T-helper 2 cell treated with Interferon-gamma antibody and Interleukin-4, amounts not matched to agents 100 ng/mL and 5 ng/mL, for 36 hours (primary cell): ENCODE data around the gene DALRD3. TPM values are rescaled to one million over a fixed set of nuclear protein-coding genes. Genes with fewer than 3 reads are reported as not detected.

ENCODE experiments used
- intact Hi-C: fragments of 100-400 bp; cut with micrococcal nuclease; formaldehyde crosslinking; loops from one replicate; pipeline ENCODE4 v1.15.1; 2023
- total RNA-seq: library from RNA; stranded (reverse); gene quantifications from 2 replicates; pipeline ENCODE4 v1.2.3, GENCODE V29; 2022

DALRD3 gene, protein sequence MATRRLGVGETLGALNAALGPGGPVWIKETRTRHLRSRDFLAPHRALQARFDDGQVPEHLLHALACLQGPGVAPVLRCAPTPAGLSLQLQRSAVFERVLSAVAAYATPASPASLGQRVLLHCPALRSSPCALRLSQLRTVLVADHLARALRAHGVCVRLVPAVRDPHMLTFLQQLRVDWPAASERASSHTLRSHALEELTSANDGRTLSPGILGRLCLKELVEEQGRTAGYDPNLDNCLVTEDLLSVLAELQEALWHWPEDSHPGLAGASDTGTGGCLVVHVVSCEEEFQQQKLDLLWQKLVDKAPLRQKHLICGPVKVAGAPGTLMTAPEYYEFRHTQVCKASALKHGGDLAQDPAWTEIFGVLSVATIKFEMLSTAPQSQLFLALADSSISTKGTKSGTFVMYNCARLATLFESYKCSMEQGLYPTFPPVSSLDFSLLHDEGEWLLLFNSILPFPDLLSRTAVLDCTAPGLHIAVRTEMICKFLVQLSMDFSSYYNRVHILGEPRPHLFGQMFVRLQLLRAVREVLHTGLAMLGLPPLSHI
- total RNA-seq = 21.9 and 23.7 TPM in 2 replicates

DNA sequence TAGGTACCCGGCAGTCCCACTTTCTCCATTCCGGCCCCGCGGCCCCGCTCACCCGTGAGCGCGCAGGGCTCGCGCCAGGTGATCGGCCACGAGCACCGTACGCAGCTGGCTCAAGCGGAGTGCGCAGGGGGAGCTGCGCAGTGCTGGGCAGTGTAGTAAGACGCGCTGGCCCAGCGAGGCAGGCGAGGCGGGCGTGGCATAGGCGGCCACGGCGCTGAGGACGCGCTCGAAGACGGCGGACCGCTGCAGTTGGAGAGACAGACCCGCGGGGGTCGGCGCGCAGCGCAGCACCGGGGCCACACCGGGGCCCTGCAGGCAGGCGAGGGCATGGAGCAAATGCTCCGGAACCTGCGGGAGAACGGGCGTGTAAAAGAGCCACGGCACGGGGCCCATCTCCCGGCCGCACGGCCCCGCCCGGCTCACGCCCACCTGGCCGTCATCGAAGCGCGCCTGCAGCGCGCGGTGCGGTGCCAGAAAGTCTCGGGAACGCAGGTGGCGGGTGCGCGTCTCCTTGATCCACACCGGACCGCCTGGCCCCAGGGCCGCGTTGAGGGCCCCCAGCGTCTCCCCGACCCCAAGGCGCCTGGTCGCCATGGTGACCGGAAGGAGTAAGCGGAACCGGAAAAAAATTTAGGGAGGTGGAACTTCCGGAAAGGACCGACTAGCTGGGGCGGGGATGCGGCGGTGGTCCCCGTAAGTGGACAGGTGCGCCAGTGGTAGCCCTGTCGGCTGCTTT is at the start of gene DALRD3:
DALRD3 (minus strand) TSS at position 610 of the 736 bp plus-strand sequence; CDS start at position 594, 16 bp downstream.
- intact Hi-C loops = no loop called here

DNA sequence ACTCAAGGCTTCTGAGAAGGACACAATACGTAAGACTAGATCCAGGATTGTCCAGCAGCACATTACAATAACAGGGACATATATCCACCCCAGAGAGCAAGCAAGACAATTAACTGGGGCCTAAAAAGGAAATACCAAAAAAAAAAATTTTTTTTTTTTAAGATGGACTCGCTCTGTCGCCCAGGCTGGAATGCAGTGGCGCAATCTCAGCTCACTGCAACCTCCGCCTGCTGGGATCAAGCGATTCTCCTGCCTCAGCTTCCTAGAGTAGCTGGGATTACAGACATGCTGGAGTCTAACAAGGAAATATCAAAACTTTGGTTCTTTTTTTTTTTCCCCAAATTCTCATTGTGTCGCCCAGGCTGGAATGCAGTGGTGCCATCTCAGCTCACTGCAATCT is 39.6 kb upstream of the DALRD3 start:
- intact Hi-C loops = no loop called here

GRCh38 chr3:49057268-49057667 is 38.9 kb upstream of the DALRD3 start:
- intact Hi-C loops = no loop called here

GRCh38 chr3:49054344-49054862 is 36.0 kb upstream of the DALRD3 start:
- intact Hi-C loops = no loop called here

GRCh38 chr3:49053543-49053942 is 35.2 kb upstream of the DALRD3 start:
- intact Hi-C loops = no loop called here

GRCh38 chr3:49035281-49035680 is 16.9 kb upstream of the DALRD3 start:
- intact Hi-C loops = no loop called here

DNA sequence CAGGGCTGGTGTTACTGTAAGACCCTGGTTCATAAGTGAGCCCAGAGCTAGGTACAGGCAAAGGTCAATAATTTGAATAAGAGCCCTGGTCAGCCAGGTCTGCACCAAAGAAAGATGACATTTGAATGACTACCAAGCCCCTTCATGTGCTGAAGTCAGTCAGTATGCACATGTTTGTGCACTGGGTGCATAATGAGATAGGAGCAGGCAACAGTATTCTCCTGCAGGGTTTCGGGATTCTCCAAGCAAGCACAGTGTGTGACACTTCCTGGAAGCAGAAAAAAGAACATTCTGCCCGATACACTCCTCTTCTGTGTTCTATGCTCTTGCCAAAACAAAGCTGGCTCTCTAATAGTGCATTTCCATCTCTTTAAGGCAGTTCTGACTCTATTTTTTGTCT is 16.3 kb upstream of the DALRD3 start:
- intact Hi-C loops = no loop called here

DNA sequence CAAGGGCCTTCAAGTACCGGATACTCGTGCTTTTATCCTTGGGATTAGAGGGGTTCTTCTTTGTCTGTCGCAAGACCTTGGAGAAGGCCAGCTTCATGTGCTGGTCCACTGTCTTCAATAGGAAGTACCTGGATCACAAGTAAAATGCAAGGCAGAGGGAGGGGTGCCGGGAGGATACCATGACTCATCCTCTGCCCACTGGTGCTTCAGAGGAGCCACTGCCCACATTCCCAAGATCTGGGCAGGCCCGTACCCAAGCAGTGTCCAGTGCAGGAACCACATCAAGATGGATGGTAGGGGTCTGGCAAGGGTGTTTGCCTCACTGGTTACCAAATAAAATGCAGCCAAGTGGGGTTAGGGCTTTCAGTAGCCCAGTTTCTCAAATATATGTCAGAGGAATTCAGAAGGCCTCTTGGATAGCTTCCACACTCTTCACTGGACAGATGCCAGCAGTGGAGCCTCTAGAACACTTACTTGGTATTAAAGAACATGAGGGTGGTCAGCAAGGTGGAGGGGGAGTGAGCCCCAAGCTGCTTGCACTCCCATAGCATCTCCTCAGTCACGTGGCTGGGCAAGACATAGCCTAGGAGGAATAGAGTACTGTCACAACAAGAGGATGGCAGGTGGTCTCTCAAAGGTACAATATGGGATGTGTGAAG is 14.4 kb upstream of the DALRD3 start:
- intact Hi-C loops = no loop called here

DNA sequence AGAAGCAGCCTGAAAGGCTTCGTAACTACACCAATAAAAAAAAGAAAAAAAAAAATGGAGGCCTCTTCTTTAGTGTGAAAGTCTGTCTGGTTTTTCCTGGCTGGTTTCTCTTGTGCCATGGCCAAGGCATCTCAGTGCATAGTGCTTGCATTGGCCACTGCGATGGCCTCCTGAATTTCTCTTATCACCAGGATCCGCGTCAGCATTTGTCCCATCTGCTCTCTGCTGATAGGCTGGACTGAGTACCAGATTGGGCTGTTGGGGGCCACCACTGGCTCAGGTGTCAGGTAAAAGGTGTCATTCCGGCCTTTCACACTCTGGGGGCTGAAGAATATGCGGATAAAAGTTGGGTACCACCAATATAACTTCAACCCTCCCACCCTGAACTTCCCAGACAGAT is 11.9 kb upstream of the DALRD3 start:
- intact Hi-C loops = no loop called here

- intact Hi-C loops = loop anchor here (1.0 to 5.0 kb wide), 4 partner anchors 8 to 313 kb away; partner anchors contain the start of genes QARS1 and USP4
These were observed 11.1 kb upstream of the DALRD3 start for GRCh38 chr3:49029563-49029884.

DNA sequence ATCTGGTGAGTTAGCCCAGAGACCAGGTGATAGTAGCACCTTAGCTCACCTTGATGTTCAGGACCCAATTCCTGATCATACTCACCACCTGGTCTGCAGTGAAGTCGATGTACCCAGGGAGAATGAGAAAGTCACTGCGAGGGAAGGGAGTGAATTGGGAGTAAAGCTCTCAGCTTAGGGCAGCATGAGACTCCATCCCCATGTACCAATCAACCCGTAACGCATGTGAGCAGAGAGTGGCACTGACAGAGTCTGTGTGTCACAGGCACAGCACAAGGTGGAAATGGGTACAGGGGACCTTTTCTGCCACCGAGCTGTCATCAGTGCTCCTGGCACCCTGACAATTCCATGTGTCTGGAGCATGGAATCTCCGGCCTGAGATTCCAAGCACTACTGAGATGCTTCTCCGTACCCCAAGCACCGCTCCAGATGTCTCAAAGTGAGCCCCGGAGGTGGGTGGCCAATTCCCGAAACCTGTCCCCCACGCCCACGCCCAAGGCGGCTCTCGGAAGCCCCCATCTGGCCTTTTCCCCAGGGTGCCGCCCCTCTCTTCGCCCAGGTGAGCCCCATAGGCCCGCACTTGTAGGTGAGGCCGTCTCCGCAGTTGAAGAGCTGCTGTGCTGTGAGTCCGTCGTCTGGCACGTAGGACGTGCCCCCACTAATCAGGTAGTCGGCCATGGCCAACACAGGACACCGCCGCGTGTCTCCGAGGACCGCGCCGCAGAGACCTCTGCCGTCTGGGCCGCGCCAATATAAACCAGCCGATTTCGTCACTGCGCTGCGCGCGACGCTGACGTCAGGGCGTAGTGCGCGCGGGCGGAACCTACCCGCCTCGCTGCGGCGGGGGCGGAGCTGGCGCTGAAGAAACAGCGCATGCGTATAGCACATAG is 10.5 kb upstream of the DALRD3 start, which contains the start of gene IMPDH2:
IMPDH2 (minus strand) TSS at position 726 of the 890 bp plus-strand sequence; CDS start at position 678, 48 bp downstream.
- intact Hi-C loops = loop anchor here (1.0 to 5.0 kb wide), 4 partner anchors 8 to 313 kb away; partner anchors contain the start of genes QARS1 and USP4

DNA sequence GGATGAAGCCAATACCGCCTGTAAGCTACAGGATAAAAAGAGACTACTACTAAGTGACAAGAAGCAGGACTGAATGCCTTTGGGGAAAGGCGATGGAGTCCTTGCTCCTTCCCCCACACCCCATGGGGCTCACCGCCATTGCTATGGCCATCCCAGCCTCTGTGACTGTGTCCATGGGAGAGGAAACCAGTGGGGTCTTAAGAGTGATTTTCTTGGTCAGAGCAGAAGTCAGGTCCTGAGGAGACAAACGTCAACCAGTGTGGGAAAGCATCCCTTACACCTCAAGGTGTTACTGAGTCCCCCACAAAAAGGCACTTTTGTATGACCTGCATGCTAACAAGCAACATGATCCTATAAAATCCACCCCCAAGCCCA is 9.9 kb upstream of the DALRD3 start:
- intact Hi-C loops = loop anchor here (2.0 to 5.0 kb wide), 3 partner anchors 65 to 314 kb away; partner anchors contain the start of genes QARS1 and USP4

DNA sequence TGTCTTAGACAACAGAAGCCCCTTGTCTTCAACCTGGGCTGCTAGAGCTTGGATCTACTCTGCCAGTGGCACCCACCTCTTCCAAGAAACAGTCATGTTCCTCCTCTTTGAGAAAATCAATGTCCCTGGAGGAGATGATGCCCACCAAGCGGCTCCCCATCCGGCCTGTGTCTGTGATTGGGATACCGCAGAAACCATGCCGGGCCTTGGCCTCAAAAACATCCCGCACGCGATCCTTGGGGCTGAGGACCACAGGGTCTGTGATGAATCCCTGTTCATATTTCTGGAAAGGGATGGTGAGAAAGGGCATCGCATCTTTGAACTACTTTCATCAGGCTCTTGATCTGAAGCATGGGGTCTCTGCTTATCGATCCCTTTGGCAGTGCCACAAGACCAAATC is 9.3 kb upstream of the DALRD3 start:
- intact Hi-C loops = loop anchor here (2.0 to 5.0 kb wide), 3 partner anchors 65 to 315 kb away; partner anchors contain the start of genes QARS1 and USP4

- intact Hi-C loops = loop anchor here (5.0 kb wide), 1 partner anchor 316 kb away; the partner anchor contains the start of gene USP4
These were observed 8.2 kb upstream of the DALRD3 start for GRCh38 chr3:49026536-49026935.

DNA sequence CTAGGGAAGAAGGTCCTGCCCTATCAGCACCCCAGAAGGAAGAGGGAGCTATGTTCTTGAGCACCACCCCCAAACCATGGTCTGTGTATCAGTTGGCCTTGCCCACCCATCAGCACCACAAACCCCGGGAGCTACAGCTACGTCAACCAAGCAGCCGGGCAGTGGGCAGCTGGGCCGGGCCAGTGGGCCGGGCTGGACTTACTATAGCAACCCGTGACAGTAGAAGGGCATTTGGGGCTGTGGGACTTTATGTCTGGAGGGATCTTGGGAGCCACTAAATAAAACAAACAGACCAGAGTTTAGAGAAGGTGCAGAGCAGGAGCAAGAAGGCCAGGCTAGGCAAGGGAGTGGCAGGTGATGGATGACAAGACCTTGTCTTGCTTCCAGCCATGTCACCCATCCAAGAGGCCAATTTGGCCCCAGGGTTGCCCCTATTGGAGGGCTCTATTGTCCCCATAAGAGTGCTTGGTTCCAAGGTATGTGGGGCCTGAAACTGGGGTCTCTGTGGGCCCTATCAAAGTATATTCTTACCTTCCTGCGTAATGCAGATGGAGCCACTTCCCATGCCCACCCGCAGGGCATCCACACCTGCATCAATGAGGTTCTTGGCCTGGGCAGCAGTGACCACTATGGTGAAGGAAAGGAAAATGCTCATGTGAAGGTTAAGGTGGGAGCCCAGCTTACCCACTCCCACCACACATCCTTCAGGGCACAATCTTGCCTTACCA is 7.6 kb upstream of the DALRD3 start:
- intact Hi-C loops = loop anchor here (5.0 kb wide), 1 partner anchor 316 kb away; the partner anchor contains the start of gene USP4

DNA sequence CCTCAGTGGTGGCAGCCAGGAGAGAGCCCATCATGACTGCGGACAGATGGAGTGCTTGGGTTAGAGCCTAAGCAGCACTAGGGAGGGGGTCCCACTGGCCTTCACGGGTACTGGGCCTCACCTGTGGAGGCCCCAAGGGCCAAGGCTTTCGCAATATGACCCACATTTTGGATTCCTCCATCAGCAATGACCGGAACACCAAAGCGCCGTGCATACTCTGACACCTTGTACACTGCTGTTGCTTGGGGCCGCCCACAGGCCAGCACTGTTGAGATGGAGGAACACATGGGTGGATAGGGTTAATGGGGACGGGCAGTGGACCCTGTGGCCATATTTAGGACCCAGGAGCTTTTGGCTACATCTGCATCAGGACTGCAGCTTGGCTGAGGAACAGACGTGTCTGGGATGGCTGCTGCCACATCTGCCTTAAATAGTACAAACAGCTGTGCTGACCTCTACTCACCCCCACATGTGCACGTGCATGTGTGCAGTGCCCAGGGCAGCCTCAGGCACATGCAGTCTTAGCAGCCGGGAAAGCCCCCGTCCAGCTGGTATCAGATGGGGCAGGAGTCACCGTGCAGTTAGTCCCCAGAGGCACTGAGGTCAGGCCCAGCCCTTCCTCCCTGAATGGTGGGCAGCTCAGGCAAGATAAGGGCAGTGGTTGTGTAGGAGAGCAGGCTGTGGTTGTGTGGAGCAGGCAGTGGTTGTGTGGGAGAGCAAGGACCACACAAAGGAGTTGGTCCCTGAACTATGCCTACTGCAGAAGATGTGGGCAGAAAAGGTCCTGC is 6.8 kb upstream of the DALRD3 start:
- intact Hi-C loops = loop anchor here (5.0 kb wide), 1 partner anchor 317 kb away; the partner anchor contains the start of gene USP4

DNA sequence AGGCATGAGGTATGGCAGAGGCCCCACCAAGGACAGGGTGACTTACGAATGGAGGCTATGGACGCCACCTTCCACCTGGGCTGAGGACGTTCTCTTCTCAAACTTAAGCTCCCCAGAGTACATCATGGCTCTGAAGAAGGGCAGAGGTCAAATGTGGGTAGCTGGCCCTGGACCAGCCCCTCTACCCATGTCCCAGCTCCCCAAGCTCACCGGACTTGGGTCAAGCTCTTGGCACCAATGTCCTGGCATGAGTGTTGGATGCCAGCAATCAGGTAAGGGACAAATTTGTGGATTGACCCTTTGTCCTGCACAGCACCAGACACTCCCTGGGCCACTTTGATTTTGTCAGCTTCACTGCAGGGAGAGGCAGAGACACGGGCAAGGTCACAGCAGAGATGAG is 6.1 kb upstream of the DALRD3 start:
- intact Hi-C loops = no loop called here

DNA sequence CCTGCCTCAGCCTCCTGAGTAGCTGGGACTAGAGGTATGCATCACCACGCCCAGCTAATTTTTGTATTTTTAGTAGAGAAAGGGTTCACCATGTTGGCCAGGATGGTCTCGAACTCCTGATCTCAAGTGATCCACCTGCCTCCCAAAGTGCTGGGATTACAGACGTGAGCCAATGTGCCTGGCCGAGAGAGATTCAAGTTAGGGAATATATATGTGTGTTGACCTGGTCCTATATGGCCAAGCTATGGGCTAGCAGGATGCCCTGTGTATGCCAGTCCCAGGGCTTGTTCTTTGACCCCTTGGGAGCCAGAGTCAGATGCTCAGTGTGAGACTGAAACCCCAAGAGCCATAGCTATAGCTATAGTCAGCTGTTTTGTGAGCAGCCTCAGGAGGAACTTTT is 5.4 kb upstream of the DALRD3 start:
- intact Hi-C loops = no loop called here
